GM12873 (cell line): ENCODE data around the gene CLMN.

Source experiments
- TF ChIP-seq, protein P1 (sequence below): IDR thresholded peaks from 2 replicates; pipeline ENCODE4 v1.5.1; 2012; ENCODE audit warnings: low read depth, mild to moderate bottlenecking, moderate library complexity, low read length, control low read depth; ENCODE audit not compliant: insufficient read depth; ENCODE audit errors: missing control alignments

CLMN gene

GRCh38 chr14:95341115-95341514 lies 21.4 kb upstream of the CLMN start:
- TF ChIP-seq, protein P1, sequence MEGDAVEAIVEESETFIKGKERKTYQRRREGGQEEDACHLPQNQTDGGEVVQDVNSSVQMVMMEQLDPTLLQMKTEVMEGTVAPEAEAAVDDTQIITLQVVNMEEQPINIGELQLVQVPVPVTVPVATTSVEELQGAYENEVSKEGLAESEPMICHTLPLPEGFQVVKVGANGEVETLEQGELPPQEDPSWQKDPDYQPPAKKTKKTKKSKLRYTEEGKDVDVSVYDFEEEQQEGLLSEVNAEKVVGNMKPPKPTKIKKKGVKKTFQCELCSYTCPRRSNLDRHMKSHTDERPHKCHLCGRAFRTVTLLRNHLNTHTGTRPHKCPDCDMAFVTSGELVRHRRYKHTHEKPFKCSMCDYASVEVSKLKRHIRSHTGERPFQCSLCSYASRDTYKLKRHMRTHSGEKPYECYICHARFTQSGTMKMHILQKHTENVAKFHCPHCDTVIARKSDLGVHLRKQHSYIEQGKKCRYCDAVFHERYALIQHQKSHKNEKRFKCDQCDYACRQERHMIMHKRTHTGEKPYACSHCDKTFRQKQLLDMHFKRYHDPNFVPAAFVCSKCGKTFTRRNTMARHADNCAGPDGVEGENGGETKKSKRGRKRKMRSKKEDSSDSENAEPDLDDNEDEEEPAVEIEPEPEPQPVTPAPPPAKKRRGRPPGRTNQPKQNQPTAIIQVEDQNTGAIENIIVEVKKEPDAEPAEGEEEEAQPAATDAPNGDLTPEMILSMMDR = no peak

DNA sequence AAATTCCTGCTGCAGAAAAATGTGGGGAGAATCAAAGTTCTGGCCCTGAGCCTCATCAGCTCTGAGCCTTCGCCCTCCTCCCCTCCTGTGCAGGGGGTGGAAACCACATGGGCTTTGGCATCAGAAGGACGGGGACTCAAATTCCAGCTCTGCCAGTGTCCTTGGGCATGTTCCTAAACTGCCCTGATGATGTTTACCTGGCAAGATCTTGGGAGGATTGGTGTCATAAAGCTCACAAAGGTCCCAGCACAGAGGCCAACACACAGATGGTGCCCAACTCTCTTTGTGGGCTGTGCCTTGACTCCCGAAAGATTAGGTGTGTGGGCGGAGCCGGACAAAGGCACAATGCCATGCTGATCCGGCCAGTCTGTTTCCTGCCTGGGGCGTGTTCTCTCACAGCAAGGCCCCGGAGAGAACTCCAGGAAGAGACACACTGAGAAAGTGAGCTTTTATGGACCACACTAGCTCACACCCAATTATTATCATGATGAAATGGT lies 20.5 kb upstream of the CLMN start:
- TF ChIP-seq, protein P1 = no peak

GRCh38 chr14:95339301-95339865 lies 19.7 kb upstream of the CLMN start:
- TF ChIP-seq, protein P1 = no peak

- TF ChIP-seq, protein P1 = no peak
Observed at GRCh38 chr14:95338436-95338835, 18.7 kb upstream of the CLMN start.

DNA sequence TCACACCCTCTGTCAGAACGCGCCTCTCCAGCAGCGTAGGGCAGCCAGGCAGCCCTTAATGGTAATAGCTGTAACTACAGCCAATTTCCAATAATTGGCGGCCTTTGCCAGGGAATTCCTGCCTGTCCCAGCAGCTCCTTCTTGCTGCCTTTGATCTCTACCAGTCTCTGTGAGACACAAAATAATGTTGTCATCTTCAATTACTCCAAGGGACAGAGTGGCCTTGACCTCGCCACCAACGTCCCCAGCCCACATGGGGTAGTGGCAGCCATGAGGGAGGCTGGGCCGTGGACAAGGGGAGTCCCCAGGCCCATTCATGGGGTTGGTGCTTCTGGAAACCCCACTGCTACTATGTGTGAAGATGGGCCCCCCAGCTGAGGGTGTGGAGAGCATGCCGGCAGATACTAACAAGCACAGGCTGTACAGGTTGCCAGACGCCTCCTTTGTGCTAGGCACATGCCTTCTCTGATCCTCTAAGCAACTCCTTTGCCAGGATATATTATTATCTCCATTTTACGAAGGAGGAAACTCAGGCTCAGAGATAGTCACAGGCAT lies 17.4 kb upstream of the CLMN start:
- TF ChIP-seq, protein P1 = no peak

DNA sequence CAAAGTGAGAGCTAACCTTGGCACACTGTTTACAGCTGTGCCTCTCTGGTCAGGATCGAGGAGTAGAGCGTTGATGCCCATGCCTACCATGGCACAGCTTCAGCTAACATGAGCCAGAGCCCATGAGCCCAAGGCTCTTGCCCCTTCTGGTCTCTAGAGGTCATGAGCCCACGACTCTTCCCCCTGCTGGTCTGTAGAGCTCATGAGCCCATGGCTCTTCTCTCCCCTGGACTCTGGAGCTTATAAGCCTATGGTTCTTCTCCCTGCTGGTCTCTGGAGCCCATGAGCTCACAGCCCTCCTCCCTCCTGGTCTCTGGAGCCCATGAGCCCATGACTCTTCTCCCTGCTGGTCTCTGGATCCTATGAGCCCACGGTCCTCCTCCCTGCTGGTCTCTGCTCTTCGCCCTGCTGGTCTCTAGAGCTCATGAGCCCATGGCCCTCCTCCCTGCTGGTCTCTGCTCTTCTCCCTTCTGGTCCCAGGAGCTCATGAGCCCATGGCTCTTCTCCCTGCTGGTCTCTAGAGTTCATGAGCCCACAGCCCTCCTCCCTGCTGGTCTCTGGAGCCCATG lies 16.6 kb upstream of the CLMN start:
- TF ChIP-seq, protein P1 = peak; percentile 21

GRCh38 chr14:95335071-95335470 lies 15.4 kb upstream of the CLMN start:
- TF ChIP-seq, protein P1 = no peak
